Measurements from ENCODE around the gene PRMT7.

Gene PRMT7

DNA sequence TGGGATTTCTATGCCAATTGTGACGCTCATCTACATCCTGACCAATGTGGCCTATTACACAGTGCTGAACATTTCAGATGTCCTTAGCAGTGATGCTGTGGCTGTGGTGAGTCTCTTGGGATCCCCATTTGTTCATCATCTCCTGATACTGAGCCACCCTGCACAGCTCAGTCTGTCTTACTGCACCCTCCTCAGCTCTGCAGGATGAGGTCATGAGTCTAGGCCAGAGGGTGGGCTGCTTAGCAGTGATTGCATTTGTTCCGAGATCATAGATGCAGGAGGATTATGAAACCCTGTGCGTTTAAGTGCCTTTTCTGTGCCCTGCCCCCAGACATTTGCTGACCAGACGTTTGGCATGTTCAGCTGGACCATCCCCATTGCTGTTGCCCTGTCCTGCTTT, 19.6 kb upstream of the PRMT7 start:
- H3K9ac ChIP-seq (ENCODE audit: low read length), result no peak overlapping the region
- no peak overlapping the region for H4K12ac ChIP-seq (ENCODE audit: low read depth, low read length)
- no peak overlapping the region for H3K18ac ChIP-seq (ENCODE audit: low read length)
- peaks cover 1% of the 10 kb centered on the region for H3K9me3 ChIP-seq (ENCODE audit: insufficient read depth, low read depth, low read length)
- no peak overlapping the region for H3K27ac ChIP-seq (ENCODE audit: low read depth, low read length)
- peak in 1 of 2 donors; percentile 44 for DNase-seq
- no peak overlapping the region for H4K91ac ChIP-seq (ENCODE audit: low read depth, low read length)
- H2AFZ ChIP-seq (ENCODE audit: insufficient read depth, low read length, poor library complexity), result no peak overlapping the region
- H3K14ac ChIP-seq (ENCODE audit: low read length), result no peak overlapping the region
- no peak overlapping the region for H3K23ac ChIP-seq (ENCODE audit: low read length)
- H2AK5ac ChIP-seq (ENCODE audit: low read length), result no peak overlapping the region
- peaks cover 5 to 6% of the 10 kb centered on the region in 2 experiments for H3K4me1 ChIP-seq (ENCODE audit: control insufficient read depth in 1 of 2, insufficient read depth in 2 of 2, low read length in 2 of 2)
- H3K36me3 ChIP-seq (ENCODE audit: control insufficient read depth in 1 of 2, insufficient read depth in 2 of 2, low read length in 2 of 2), result peaks cover 42 to 63% of the 10 kb centered on the region in 2 experiments
- H4K8ac ChIP-seq (ENCODE audit: low read depth, low read length), result no peak overlapping the region
- H2BK12ac ChIP-seq (ENCODE audit: low read length), result no peak overlapping the region
- H2BK5ac ChIP-seq (ENCODE audit: low read depth, low read length, poor library complexity), result no peak overlapping the region
- no peaks in the 10 kb centered on the region for H3K79me1 ChIP-seq (ENCODE audit: low read length)
- H2BK120ac ChIP-seq (ENCODE audit: insufficient read depth, low read length, poor library complexity), result no peak overlapping the region
- H3K27me3 ChIP-seq (ENCODE audit: insufficient read depth, low read length), result no peaks in the 10 kb centered on the region
- H3K4ac ChIP-seq (ENCODE audit: low read depth, low read length), result no peak overlapping the region
- H3K4me2 ChIP-seq (ENCODE audit: low read length), result no peak overlapping the region
- no peaks in the 10 kb centered on the region for H3K79me2 ChIP-seq (ENCODE audit: control insufficient read depth, insufficient read depth, low read length, poor library complexity)
- no CpG with 5 or more reads among the region's 4 CpGs for WGBS (ENCODE audit: extremely low coverage, insufficient coverage, insufficient read length)
- no peak overlapping the region for H3K4me3 ChIP-seq (ENCODE audit: low read depth, low read length)

DNA sequence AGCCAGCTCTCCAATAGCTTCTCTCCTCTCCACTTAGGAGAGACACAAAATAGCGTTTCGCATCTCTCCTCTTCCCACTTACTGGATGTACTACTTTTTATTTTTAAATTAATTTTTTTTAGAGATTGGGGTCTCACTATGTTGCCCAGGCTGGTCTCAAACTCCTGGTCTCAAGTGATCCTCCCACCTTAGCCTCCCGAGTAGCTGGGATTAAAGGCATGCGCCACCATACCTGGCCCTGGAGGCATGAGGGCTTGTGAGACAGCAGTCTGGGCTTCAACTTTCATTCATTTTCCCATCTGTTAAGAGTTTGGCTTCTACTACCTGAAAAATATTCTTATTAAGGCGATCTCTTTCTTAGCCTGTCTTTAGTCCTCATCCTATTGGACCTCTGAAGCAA, 18.4 kb upstream of the PRMT7 start:
- no peak overlapping the region for H3K4me3 ChIP-seq (ENCODE audit: low read depth, low read length)
- no peak overlapping the region for H4K12ac ChIP-seq (ENCODE audit: low read depth, low read length)
- WGBS (ENCODE audit: extremely low coverage, insufficient coverage, insufficient read length), result no CpG with 5 or more reads among the region's 5 CpGs
- DNase-seq, result peak; percentile 74 to 79
- H3K4me1 ChIP-seq (ENCODE audit: control insufficient read depth in 1 of 2, insufficient read depth in 2 of 2, low read length in 2 of 2), result peaks cover 3 to 4% of the 10 kb centered on the region in 2 experiments
- H3K23ac ChIP-seq (ENCODE audit: low read length), result no peak overlapping the region
- no peak overlapping the region for H3K4ac ChIP-seq (ENCODE audit: low read depth, low read length)
- no peak overlapping the region for H2BK120ac ChIP-seq (ENCODE audit: insufficient read depth, low read length, poor library complexity)
- no peak overlapping the region for H3K27ac ChIP-seq (ENCODE audit: low read depth, low read length)
- peaks cover 1% of the 10 kb centered on the region for H3K9me3 ChIP-seq (ENCODE audit: insufficient read depth, low read depth, low read length)
- H2AK5ac ChIP-seq (ENCODE audit: low read length), result no peak overlapping the region
- peaks cover 50 to 68% of the 10 kb centered on the region in 2 experiments for H3K36me3 ChIP-seq (ENCODE audit: control insufficient read depth in 1 of 2, insufficient read depth in 2 of 2, low read length in 2 of 2)
- H3K14ac ChIP-seq (ENCODE audit: low read length), result no peak overlapping the region
- H2BK5ac ChIP-seq (ENCODE audit: low read depth, low read length, poor library complexity), result no peak overlapping the region
- no peak overlapping the region for H3K9ac ChIP-seq (ENCODE audit: low read length)
- H4K8ac ChIP-seq (ENCODE audit: low read depth, low read length), result no peak overlapping the region
- H3K79me1 ChIP-seq (ENCODE audit: low read length), result no peaks in the 10 kb centered on the region
- no peak overlapping the region for H3K18ac ChIP-seq (ENCODE audit: low read length)
- no peak overlapping the region for H4K91ac ChIP-seq (ENCODE audit: low read depth, low read length)
- no peak overlapping the region for H2AFZ ChIP-seq (ENCODE audit: insufficient read depth, low read length, poor library complexity)
- no peaks in the 10 kb centered on the region for H3K27me3 ChIP-seq (ENCODE audit: insufficient read depth, low read length)
- no peak overlapping the region for H3K4me2 ChIP-seq (ENCODE audit: low read length)
- no peak overlapping the region for H2BK12ac ChIP-seq (ENCODE audit: low read length)
- H3K79me2 ChIP-seq (ENCODE audit: control insufficient read depth, insufficient read depth, low read length, poor library complexity), result no peaks in the 10 kb centered on the region

DNA sequence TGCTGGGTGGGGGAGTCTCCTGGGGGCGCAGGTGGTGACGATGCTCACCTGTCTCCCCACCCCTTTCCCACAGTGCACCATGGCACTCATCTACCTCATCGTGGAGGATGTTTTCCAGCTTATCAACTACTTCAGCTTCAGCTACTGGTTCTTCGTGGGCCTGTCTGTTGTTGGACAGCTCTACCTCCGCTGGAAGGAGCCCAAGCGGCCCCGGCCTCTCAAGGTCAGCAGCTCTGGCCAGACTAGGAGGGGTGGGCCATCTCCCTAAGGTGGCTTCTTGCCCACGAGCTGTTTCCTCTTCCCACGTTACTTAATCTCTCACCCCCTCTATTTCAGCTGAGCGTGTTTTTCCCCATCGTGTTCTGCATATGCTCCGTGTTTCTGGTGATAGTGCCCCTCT, 14.5 kb upstream of the PRMT7 start:
- H4K8ac ChIP-seq (ENCODE audit: low read depth, low read length), result no peak overlapping the region
- H4K12ac ChIP-seq (ENCODE audit: low read depth, low read length), result no peak overlapping the region
- no peak overlapping the region for H3K4ac ChIP-seq (ENCODE audit: low read depth, low read length)
- H2BK120ac ChIP-seq (ENCODE audit: insufficient read depth, low read length, poor library complexity), result no peak overlapping the region
- H3K27me3 ChIP-seq (ENCODE audit: insufficient read depth, low read length), result no peaks in the 10 kb centered on the region
- H2BK12ac ChIP-seq (ENCODE audit: low read length), result no peak overlapping the region
- no peak overlapping the region for H2BK5ac ChIP-seq (ENCODE audit: low read depth, low read length, poor library complexity)
- no CpG with 5 or more reads among the region's 12 CpGs for WGBS (ENCODE audit: extremely low coverage, insufficient coverage, insufficient read length)
- H4K91ac ChIP-seq (ENCODE audit: low read depth, low read length), result no peak overlapping the region
- no peak for DNase-seq
- peaks cover 1% of the 10 kb centered on the region for H3K9me3 ChIP-seq (ENCODE audit: insufficient read depth, low read depth, low read length)
- H3K79me1 ChIP-seq (ENCODE audit: low read length), result no peaks in the 10 kb centered on the region
- H3K4me2 ChIP-seq (ENCODE audit: low read length), result no peak overlapping the region
- H3K4me3 ChIP-seq (ENCODE audit: low read depth, low read length), result no peak overlapping the region
- H3K9ac ChIP-seq (ENCODE audit: low read length), result no peak overlapping the region
- no peaks in the 10 kb centered on the region for H3K4me1 ChIP-seq (ENCODE audit: control insufficient read depth in 1 of 2, insufficient read depth in 2 of 2, low read length in 2 of 2)
- H3K79me2 ChIP-seq (ENCODE audit: control insufficient read depth, insufficient read depth, low read length, poor library complexity), result no peaks in the 10 kb centered on the region
- H2AFZ ChIP-seq (ENCODE audit: insufficient read depth, low read length, poor library complexity), result no peak overlapping the region
- H2AK5ac ChIP-seq (ENCODE audit: low read length), result no peak overlapping the region
- H3K36me3 ChIP-seq (ENCODE audit: control insufficient read depth in 1 of 2, insufficient read depth in 2 of 2, low read length in 2 of 2), result peaks cover 47 to 72% of the 10 kb centered on the region in 2 experiments
- no peak overlapping the region for H3K18ac ChIP-seq (ENCODE audit: low read length)
- no peak overlapping the region for H3K27ac ChIP-seq (ENCODE audit: low read depth, low read length)
- H3K23ac ChIP-seq (ENCODE audit: low read length), result no peak overlapping the region
- no peak overlapping the region for H3K14ac ChIP-seq (ENCODE audit: low read length)

DNA sequence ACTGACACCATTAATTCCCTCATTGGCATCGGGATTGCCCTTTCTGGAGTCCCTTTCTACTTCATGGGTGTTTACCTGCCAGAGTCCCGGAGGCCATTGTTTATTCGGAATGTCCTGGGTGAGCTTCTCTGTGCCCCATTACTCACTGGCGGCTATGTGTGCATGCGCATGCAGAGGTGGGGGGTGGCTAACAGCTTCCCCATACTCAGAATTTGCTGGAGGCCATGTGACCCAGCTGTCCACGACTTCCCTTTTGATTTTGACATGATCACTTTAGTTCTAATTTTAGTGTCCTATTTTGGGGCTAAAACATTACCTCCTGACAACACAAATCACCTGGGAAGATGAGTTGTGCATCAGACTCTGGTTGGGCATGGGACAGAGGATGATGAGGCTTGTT, 14.1 kb upstream of the PRMT7 start:
- no peak overlapping the region for H3K23ac ChIP-seq (ENCODE audit: low read length)
- H3K4ac ChIP-seq (ENCODE audit: low read depth, low read length), result no peak overlapping the region
- H2AK5ac ChIP-seq (ENCODE audit: low read length), result no peak overlapping the region
- H2BK120ac ChIP-seq (ENCODE audit: insufficient read depth, low read length, poor library complexity), result no peak overlapping the region
- no peaks in the 10 kb centered on the region for H3K27me3 ChIP-seq (ENCODE audit: insufficient read depth, low read length)
- H4K8ac ChIP-seq (ENCODE audit: low read depth, low read length), result no peak overlapping the region
- no peaks in the 10 kb centered on the region for H3K4me1 ChIP-seq (ENCODE audit: control insufficient read depth in 1 of 2, insufficient read depth in 2 of 2, low read length in 2 of 2)
- H3K18ac ChIP-seq (ENCODE audit: low read length), result no peak overlapping the region
- peaks cover 1% of the 10 kb centered on the region for H3K9me3 ChIP-seq (ENCODE audit: insufficient read depth, low read depth, low read length)
- no peak overlapping the region for H3K4me2 ChIP-seq (ENCODE audit: low read length)
- no peak overlapping the region for H3K4me3 ChIP-seq (ENCODE audit: low read depth, low read length)
- no peak for DNase-seq
- H4K12ac ChIP-seq (ENCODE audit: low read depth, low read length), result no peak overlapping the region
- no CpG with 5 or more reads among the region's 6 CpGs for WGBS (ENCODE audit: extremely low coverage, insufficient coverage, insufficient read length)
- H3K79me2 ChIP-seq (ENCODE audit: control insufficient read depth, insufficient read depth, low read length, poor library complexity), result no peaks in the 10 kb centered on the region
- no peak overlapping the region for H2BK5ac ChIP-seq (ENCODE audit: low read depth, low read length, poor library complexity)
- H3K79me1 ChIP-seq (ENCODE audit: low read length), result no peaks in the 10 kb centered on the region
- no peak overlapping the region for H4K91ac ChIP-seq (ENCODE audit: low read depth, low read length)
- no peak overlapping the region for H2AFZ ChIP-seq (ENCODE audit: insufficient read depth, low read length, poor library complexity)
- no peak overlapping the region for H3K14ac ChIP-seq (ENCODE audit: low read length)
- H3K27ac ChIP-seq (ENCODE audit: low read depth, low read length), result no peak overlapping the region
- no peak overlapping the region for H2BK12ac ChIP-seq (ENCODE audit: low read length)
- peaks cover 45 to 68% of the 10 kb centered on the region in 2 experiments for H3K36me3 ChIP-seq (ENCODE audit: control insufficient read depth in 1 of 2, insufficient read depth in 2 of 2, low read length in 2 of 2)
- H3K9ac ChIP-seq (ENCODE audit: low read length), result no peak overlapping the region
